ENCODE results near the gene SULF2. TPM values are rescaled to one million over a fixed set of nuclear protein-coding genes. Genes with fewer than 3 reads are reported as not detected.

SULF2 gene
- total RNA-seq, 1 experiment from 2014 or later: 66.1 TPM

- no peak overlapping the region for H3K27ac Mint-ChIP-seq (ENCODE audit: unreplicated experiment)
- POLR2A ChIA-PET: no interaction called here
Observed at GRCh38 chr20:47648943-47649342, 136.3 kb downstream of the SULF2 start.

GRCh38 chr20:47647994-47648393 lies 137.3 kb downstream of the SULF2 start:
- POLR2A ChIA-PET: interaction anchor here (0.6 kb wide), 1 partner anchor 146 kb away, joined by 3 read pairs; the partner anchor contains the start of gene NCOA3
- Mint-ChIP-seq H3K4me3 (ENCODE audit: unreplicated experiment) (no peak overlapping the region), H3K4me1 (ENCODE audit: low read depth, unreplicated experiment) (no peaks in the 10 kb centered on the region), H3K36me3 (ENCODE audit: insufficient read depth, unreplicated experiment) (peaks cover 94% of the 10 kb centered on the region), H3K27me3 (ENCODE audit: insufficient read depth, unreplicated experiment) (no peaks in the 10 kb centered on the region), H3K27ac (ENCODE audit: unreplicated experiment) (no peak overlapping the region), H3K9me3 (ENCODE audit: unreplicated experiment) (no peaks in the 10 kb centered on the region)
- H3K4me3 ChIP-seq (ENCODE audit: low read depth, low read length): no peak overlapping the region
- no TSS peak for BruUV-seq (replicated peaks)
- CTCF ChIA-PET: no interaction called here
- no peak for TF ChIP-seq CTCF (IDR thresholded peaks at IDR 0.05; ENCODE audit: insufficient read depth in 1 of 2, low read depth in 1 of 2, low read length in 1 of 2, severe bottlenecking in 1 of 2, unreplicated experiment in 1 of 2)
- no peaks in the 10 kb centered on the region for H3K9me3 ChIP-seq
- intact Hi-C loops (cut with micrococcal nuclease; ENCODE audit: unreplicated experiment): no loop called here
- DNase-seq: no peak
- H3K4me1 ChIP-seq: no peaks in the 10 kb centered on the region
- peaks cover 15% of the 10 kb centered on the region for H3K36me3 ChIP-seq (ENCODE audit: control insufficient read depth, insufficient read depth, low read length)
- no peaks in the 10 kb centered on the region for H3K27me3 ChIP-seq (replicated peaks; ENCODE audit: control insufficient read depth, insufficient read depth, low read length)

More at GRCh38 chr20:47648943-47649342, 136.3 kb downstream of the SULF2 start:
- Mint-ChIP-seq H3K4me1 (ENCODE audit: low read depth, unreplicated experiment) (no peaks in the 10 kb centered on the region), H3K9me3 (ENCODE audit: unreplicated experiment) (no peaks in the 10 kb centered on the region), H3K27me3 (ENCODE audit: insufficient read depth, unreplicated experiment) (no peaks in the 10 kb centered on the region), H3K36me3 (ENCODE audit: insufficient read depth, unreplicated experiment) (peaks cover 95% of the 10 kb centered on the region), H3K4me3 (ENCODE audit: unreplicated experiment) (no peak overlapping the region)
- CTCF ChIA-PET: no interaction called here
- no peak for DNase-seq
- Histone ChIP-seq H3K27me3 (replicated peaks; ENCODE audit: control insufficient read depth, insufficient read depth, low read length) (no peaks in the 10 kb centered on the region), H3K9me3 (no peaks in the 10 kb centered on the region), H3K4me3 (ENCODE audit: low read depth, low read length) (no peak overlapping the region), H3K36me3 (ENCODE audit: control insufficient read depth, insufficient read depth, low read length) (peaks cover 17% of the 10 kb centered on the region), H3K4me1 (no peaks in the 10 kb centered on the region)
- TF ChIP-seq CTCF (IDR thresholded peaks at IDR 0.05; ENCODE audit: insufficient read depth in 1 of 2, low read depth in 1 of 2, low read length in 1 of 2, severe bottlenecking in 1 of 2, unreplicated experiment in 1 of 2): no peak
- no TSS peak for BruUV-seq (replicated peaks)
- intact Hi-C loops (cut with micrococcal nuclease; ENCODE audit: unreplicated experiment): no loop called here

GRCh38 chr20:47645632-47646031 lies 139.6 kb downstream of the SULF2 start:
- H3K4me3 ChIP-seq (ENCODE audit: low read depth, low read length): no peak overlapping the region
- Mint-ChIP-seq H3K4me3 (ENCODE audit: unreplicated experiment) (no peak overlapping the region), H3K27ac (ENCODE audit: unreplicated experiment) (no peak overlapping the region), H3K27me3 (ENCODE audit: insufficient read depth, unreplicated experiment) (no peaks in the 10 kb centered on the region), H3K36me3 (ENCODE audit: insufficient read depth, unreplicated experiment) (peaks cover 94% of the 10 kb centered on the region), H3K4me1 (ENCODE audit: low read depth, unreplicated experiment) (peaks cover 9% of the 10 kb centered on the region), H3K9me3 (ENCODE audit: unreplicated experiment) (no peaks in the 10 kb centered on the region)
- CTCF ChIA-PET: no interaction called here
- TF ChIP-seq CTCF (IDR thresholded peaks at IDR 0.05; ENCODE audit: insufficient read depth in 1 of 2, low read depth in 1 of 2, low read length in 1 of 2, severe bottlenecking in 1 of 2, unreplicated experiment in 1 of 2): no peak
- no peak for DNase-seq
- no peaks in the 10 kb centered on the region for H3K9me3 ChIP-seq
- intact Hi-C loops (cut with micrococcal nuclease; ENCODE audit: unreplicated experiment): no loop called here
- H3K4me1 ChIP-seq: no peaks in the 10 kb centered on the region
- no TSS peak for BruUV-seq (replicated peaks)
- POLR2A ChIA-PET: no interaction called here
- peaks cover 6% of the 10 kb centered on the region for H3K36me3 ChIP-seq (ENCODE audit: control insufficient read depth, insufficient read depth, low read length)
- no peaks in the 10 kb centered on the region for H3K27me3 ChIP-seq (replicated peaks; ENCODE audit: control insufficient read depth, insufficient read depth, low read length)

Data from Caco-2 (cell line).